Ishikawa (cell line): ENCODE results near the gene MT1B.
A peak's percentile ranks its signal among the peaks of the same experiment; 100 is the strongest.

Source experiments
- CEBPB ChIP-seq: IDR thresholded peaks from 2 replicates; pipeline ENCODE4 v1.6.1; 2012
- CREB1 ChIP-seq: IDR thresholded peaks from 2 replicates; pipeline ENCODE4 v1.6.1; 2012; ENCODE audit warnings: low read depth
- EGR1 ChIP-seq: IDR thresholded peaks from 2 replicates; pipeline ENCODE4 v1.6.1; 2012
- EP300 ChIP-seq: IDR thresholded peaks from 2 replicates; pipeline ENCODE4 v1.6.1; 2012; ENCODE audit warnings: borderline replicate concordance
- FOXM1 ChIP-seq: IDR thresholded peaks from 2 replicates; pipeline ENCODE4 v1.6.1; 2012; ENCODE audit warnings: low read depth, borderline replicate concordance
- NFIC ChIP-seq: IDR thresholded peaks from 2 replicates; pipeline ENCODE4 v1.6.1; 2012
- RAD21 ChIP-seq: IDR thresholded peaks from 2 replicates; pipeline ENCODE4 v1.6.1; 2012; ENCODE audit warnings: low read depth
- TAF1 ChIP-seq: IDR thresholded peaks from 2 replicates; pipeline ENCODE4 v1.6.1; 2012; ENCODE audit warnings: low read depth, mild to moderate bottlenecking
- TCF12 ChIP-seq: IDR thresholded peaks from 2 replicates; pipeline ENCODE4 v1.6.1; 2012; ENCODE audit warnings: low read depth
- TEAD4 ChIP-seq: IDR thresholded peaks from 2 replicates; pipeline ENCODE4 v1.6.1; 2012
- YY1 ChIP-seq: IDR thresholded peaks from 2 replicates; pipeline ENCODE4 v1.6.1; 2012; ENCODE audit warnings: low read depth
- ZBTB7A ChIP-seq: IDR thresholded peaks from 2 replicates; pipeline ENCODE4 v1.6.1; 2012; ENCODE audit warnings: low read depth
- TF ChIP-seq, protein P1 (sequence below): IDR thresholded peaks from 2 replicates; pipeline ENCODE4 v1.6.1; 2012
- TF ChIP-seq, protein P2 (sequence below): IDR thresholded peaks from 2 replicates; pipeline ENCODE4 v1.6.1; 2012
- TF ChIP-seq, protein P3 (sequence below): IDR thresholded peaks from 2 replicates; pipeline ENCODE4 v1.6.1; 2012; ENCODE audit warnings: low read depth, mild to moderate bottlenecking

Gene MT1B

DNA sequence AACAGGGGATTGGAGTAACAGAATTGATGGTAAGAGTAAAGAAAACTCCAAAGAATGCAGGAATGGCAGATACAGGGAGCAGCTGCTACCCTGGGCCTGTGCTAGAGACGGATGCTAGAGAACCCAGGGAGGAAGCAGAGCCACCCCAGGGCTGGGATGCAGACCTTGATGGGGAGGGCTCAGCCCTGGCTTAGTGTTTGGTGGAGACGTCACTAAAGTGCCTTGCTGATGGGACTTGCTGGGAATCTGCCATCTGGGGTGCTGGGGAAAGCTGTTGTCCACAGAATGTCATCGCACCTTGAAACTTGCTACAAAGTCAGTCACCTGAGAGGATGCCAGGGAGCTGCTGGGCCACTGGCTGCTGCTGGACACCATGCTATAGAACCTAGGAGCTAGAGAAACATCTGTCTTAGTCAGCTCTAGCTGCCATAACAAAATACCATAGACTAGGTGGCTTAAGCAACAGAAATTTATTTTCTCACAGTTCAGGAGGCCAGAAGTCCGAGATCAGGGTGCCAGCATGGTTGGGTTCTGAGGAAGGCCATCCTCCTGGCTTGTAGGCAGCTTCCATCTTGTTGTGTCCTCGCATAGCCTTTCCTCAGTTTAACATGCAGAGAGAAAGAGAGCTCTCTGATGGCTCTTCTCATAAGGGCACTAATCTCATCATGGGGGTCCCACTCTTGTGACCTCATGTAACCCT, 45.9 kb downstream of the MT1B start:
- no peak for TF ChIP-seq TAF1
- no peak for TF ChIP-seq NFIC
- TF ChIP-seq FOXM1, result no peak
- TF ChIP-seq, protein P1, sequence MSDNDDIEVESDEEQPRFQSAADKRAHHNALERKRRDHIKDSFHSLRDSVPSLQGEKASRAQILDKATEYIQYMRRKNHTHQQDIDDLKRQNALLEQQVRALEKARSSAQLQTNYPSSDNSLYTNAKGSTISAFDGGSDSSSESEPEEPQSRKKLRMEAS, result no peak
- no peak for TF ChIP-seq YY1
- no peak for TF ChIP-seq EGR1
- TF ChIP-seq TCF12, result no peak
- no peak for TF ChIP-seq TEAD4
- no peak for TF ChIP-seq CEBPB
- no peak for TF ChIP-seq CREB1
- TF ChIP-seq RAD21, result no peak

DNA sequence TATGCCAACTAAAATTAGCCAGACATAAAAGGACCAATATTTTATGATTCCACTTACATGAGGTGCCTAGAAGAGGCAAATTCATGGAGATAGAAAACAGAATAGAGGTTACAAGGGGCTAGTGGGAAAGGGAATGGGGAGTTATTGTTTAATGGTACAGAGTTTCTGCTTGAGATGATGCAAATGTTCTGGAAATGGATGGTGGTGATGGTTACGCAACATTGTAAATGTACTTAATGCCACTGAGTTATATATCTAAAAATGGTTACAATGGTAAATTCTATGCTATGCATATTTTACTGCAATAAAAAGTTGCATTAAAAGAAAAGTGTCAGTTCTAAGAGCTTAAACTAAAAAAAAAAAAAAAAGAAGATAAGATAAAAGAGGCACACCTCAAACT, 48.5 kb downstream of the MT1B start:
- no peak for TF ChIP-seq TEAD4
- peak; percentile 65 for TF ChIP-seq CEBPB
- TF ChIP-seq FOXM1, result no peak
- no peak for TF ChIP-seq EGR1
- TF ChIP-seq TAF1, result no peak
- TF ChIP-seq, protein P2, sequence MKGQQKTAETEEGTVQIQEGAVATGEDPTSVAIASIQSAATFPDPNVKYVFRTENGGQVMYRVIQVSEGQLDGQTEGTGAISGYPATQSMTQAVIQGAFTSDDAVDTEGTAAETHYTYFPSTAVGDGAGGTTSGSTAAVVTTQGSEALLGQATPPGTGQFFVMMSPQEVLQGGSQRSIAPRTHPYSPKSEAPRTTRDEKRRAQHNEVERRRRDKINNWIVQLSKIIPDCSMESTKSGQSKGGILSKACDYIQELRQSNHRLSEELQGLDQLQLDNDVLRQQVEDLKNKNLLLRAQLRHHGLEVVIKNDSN, result no peak
- TF ChIP-seq, protein P1, result no peak
- no peak for TF ChIP-seq EP300
- no peak for TF ChIP-seq YY1

DNA sequence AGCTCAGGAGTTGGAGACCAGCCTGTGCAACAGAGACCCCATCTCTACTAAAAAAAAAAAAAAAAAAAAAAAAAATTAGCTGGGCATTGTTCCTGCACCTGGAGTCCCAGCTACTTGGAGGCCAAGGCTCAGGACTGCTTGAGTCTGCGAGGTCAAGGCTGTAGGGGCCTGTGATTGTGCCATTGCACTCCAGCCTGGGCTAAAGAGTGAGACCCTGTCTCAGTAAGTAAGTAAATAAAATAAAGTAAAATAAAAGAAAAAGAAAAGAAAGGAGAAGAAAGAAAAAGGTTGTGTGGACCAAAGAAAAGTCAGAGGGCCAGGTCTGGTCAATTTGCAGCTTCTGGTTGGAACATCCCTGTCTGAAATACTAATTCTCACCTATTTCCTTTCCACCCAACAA, 48.9 kb downstream of the MT1B start:
- TF ChIP-seq EP300 (no peak), YY1 (no peak), TCF12 (no peak), CEBPB (no peak), TAF1 (no peak), EGR1 (no peak), CREB1 (no peak), ZBTB7A (no peak), NFIC (no peak)
- TF ChIP-seq, protein P1, result no peak

DNA sequence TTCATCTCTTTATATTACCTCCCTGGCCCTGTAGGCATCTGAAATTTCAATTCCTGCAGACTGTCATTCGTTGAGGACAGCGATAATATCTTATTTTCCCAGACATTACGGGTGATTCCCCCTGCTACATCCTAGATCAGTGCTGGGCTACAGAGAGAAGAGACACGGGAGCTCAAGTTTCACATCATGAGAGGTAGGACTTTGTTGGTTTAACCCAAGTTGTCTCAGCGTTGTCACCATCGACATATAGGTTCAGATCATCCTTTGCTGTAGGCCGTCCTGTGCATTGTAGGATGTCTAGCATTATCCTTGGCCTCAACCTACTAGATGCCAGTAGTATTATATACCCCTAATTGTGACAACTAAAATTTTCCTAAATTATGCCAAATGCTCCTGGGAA, 49.8 kb downstream of the MT1B start:
- TF ChIP-seq, protein P2, result no peak
- TF ChIP-seq NFIC (no peak), EGR1 (no peak), YY1 (no peak), ZBTB7A (no peak), TCF12 (no peak), FOXM1 (no peak), CREB1 (no peak), RAD21 (no peak), TAF1 (no peak), TEAD4 (no peak), EP300 (no peak), CEBPB (no peak)
- TF ChIP-seq, protein P1, result no peak
- TF ChIP-seq, protein P3, sequence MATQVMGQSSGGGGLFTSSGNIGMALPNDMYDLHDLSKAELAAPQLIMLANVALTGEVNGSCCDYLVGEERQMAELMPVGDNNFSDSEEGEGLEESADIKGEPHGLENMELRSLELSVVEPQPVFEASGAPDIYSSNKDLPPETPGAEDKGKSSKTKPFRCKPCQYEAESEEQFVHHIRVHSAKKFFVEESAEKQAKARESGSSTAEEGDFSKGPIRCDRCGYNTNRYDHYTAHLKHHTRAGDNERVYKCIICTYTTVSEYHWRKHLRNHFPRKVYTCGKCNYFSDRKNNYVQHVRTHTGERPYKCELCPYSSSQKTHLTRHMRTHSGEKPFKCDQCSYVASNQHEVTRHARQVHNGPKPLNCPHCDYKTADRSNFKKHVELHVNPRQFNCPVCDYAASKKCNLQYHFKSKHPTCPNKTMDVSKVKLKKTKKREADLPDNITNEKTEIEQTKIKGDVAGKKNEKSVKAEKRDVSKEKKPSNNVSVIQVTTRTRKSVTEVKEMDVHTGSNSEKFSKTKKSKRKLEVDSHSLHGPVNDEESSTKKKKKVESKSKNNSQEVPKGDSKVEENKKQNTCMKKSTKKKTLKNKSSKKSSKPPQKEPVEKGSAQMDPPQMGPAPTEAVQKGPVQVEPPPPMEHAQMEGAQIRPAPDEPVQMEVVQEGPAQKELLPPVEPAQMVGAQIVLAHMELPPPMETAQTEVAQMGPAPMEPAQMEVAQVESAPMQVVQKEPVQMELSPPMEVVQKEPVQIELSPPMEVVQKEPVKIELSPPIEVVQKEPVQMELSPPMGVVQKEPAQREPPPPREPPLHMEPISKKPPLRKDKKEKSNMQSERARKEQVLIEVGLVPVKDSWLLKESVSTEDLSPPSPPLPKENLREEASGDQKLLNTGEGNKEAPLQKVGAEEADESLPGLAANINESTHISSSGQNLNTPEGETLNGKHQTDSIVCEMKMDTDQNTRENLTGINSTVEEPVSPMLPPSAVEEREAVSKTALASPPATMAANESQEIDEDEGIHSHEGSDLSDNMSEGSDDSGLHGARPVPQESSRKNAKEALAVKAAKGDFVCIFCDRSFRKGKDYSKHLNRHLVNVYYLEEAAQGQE, result no peak
